ENCODE data around the gene MEG3.

MEG3 gene

GRCh38 chr14:100827101-100828021, 1.4 kb downstream of the MEG3 start:
- no peak for TF ChIP-seq GATA3 (IDR thresholded peaks at IDR 0.05; ENCODE audit: low read depth, low read length)
- TF ChIP-seq GATA2 (IDR thresholded peaks at IDR 0.05; ENCODE audit: low read depth, low read length): no peak

DNA sequence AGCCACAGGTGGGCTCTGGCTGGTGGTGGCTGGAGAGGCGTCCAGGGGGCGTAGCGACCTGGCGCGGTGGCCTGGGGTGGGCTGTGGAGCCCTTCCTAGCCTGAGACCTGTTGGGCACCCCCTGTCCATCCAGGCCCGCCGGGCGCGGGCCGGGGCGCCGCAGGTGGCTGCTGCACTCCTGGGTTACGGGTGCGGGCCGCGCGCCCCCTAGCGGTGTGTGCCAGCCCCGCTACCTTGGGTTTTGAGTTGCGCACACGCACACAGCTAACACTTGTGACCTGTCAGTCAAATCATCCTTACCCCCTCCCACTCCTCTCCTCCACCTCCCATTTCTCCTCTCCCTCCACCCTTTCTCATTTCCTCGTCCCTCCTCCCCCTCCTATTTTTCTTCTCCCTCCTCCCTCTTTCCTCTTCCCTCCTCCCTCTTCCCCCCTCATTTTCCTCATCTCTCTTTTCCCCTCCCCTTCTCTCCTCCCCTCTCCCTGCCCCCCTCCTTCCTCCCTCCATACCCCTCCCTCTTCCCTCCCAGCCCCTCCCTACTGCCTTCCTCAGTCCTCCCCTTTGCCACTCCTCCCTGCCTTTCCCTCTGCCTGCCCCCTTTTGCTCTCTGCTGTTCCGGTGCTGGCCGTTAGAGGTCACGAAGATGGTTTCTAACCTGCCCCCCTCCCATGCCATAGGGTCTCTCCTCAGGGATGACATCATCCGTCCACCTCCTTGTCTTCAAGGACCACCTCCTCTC, 2.3 kb downstream of the MEG3 start:
- TF ChIP-seq GATA3 (IDR thresholded peaks at IDR 0.05; ENCODE audit: low read depth, low read length): no peak
- no peak for TF ChIP-seq GATA2 (IDR thresholded peaks at IDR 0.05; ENCODE audit: low read depth, low read length)

GRCh38 chr14:100830681-100831080, 4.8 kb downstream of the MEG3 start:
- TF ChIP-seq GATA2 (IDR thresholded peaks at IDR 0.05; ENCODE audit: low read depth, low read length) (no peak), GATA3 (IDR thresholded peaks at IDR 0.05; ENCODE audit: low read depth, low read length) (no peak)

GRCh38 chr14:100832311-100832960, 6.5 kb downstream of the MEG3 start:
- TF ChIP-seq GATA2 (IDR thresholded peaks at IDR 0.05; ENCODE audit: low read depth, low read length) (no peak), GATA3 (IDR thresholded peaks at IDR 0.05; ENCODE audit: low read depth, low read length) (no peak)

GRCh38 chr14:100834082-100834793, 8.3 kb downstream of the MEG3 start:
- TF ChIP-seq GATA2 (IDR thresholded peaks at IDR 0.05; ENCODE audit: low read depth, low read length) (no peak), GATA3 (IDR thresholded peaks at IDR 0.05; ENCODE audit: low read depth, low read length) (no peak)

GRCh38 chr14:100834794-100835547, 9.1 kb downstream of the MEG3 start:
- no peak for TF ChIP-seq GATA2 (IDR thresholded peaks at IDR 0.05; ENCODE audit: low read depth, low read length)
- no peak for TF ChIP-seq GATA3 (IDR thresholded peaks at IDR 0.05; ENCODE audit: low read depth, low read length)

GRCh38 chr14:100835548-100836310, 9.8 kb downstream of the MEG3 start:
- TF ChIP-seq GATA2 (IDR thresholded peaks at IDR 0.05; ENCODE audit: low read depth, low read length) (no peak), GATA3 (IDR thresholded peaks at IDR 0.05; ENCODE audit: low read depth, low read length) (no peak)

GRCh38 chr14:100836311-100836805, 10.4 kb downstream of the MEG3 start:
- TF ChIP-seq GATA2 (IDR thresholded peaks at IDR 0.05; ENCODE audit: low read depth, low read length): no peak
- TF ChIP-seq GATA3 (IDR thresholded peaks at IDR 0.05; ENCODE audit: low read depth, low read length): no peak

DNA sequence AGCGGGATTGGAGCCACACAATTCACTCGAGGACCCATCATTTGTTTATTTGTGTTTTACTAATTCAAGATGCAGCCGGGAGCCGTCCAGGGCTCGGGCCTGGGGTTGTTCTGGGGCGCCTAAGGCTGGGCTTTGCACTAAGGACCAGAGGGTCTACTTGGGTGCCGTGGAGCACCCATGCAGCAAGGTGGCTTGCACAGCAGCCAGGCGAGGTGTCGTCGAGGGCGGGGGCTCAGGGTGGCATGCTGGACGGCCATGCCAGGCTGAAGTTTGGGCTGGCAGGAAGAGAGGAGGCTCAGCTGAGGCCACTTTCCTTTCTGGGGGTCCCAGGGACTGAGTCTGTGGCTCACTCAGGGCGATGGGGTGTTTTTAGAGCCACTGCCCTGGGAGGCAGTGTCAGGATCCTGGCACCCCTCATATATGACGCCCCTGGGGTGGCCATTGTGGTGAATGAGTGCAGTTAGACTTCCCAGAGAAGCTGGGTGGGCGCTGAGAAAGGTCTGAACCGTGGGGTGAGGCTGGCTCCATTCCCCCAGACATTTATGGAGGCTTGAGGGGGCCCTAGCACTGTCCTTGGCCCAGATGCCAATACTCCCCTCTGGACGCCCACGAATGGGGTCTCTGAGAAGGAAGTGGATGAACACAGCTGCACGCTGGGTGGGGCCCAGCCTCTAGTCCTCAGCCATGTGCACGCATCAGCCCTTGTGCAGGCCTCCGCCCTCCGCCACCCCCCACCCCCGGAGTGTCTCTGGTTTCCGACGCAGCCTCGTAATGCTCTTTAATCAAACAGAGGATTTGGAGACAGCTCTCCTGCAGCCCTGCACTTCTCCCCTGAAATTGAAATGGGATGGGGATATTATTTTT, 11.3 kb downstream of the MEG3 start:
- no peak for TF ChIP-seq GATA2 (IDR thresholded peaks at IDR 0.05; ENCODE audit: low read depth, low read length)
- TF ChIP-seq GATA3 (IDR thresholded peaks at IDR 0.05; ENCODE audit: low read depth, low read length): no peak

- TF ChIP-seq GATA3 (IDR thresholded peaks at IDR 0.05; ENCODE audit: low read depth, low read length): no peak
- TF ChIP-seq GATA2 (IDR thresholded peaks at IDR 0.05; ENCODE audit: low read depth, low read length): no peak
Observed at GRCh38 chr14:100837805-100838350, 12.0 kb downstream of the MEG3 start.
